Measurements from ENCODE around the gene SASS6. TPM values are rescaled to one million over a fixed set of nuclear protein-coding genes. Genes with fewer than 3 reads are reported as not detected.

SASS6 gene
- total RNA-seq, 1 donor from 2014 or later: 3.4 TPM

GRCh38 chr1:100164702-100165101 is 32.0 kb upstream of the SASS6 start:
- no peak for TF ChIP-seq CTCF (IDR thresholded peaks at IDR 0.05)
- TF ChIP-seq POLR2A (IDR thresholded peaks at IDR 0.05): no peak
- TF ChIP-seq POLR2AphosphoS5 (IDR thresholded peaks at IDR 0.05; ENCODE audit: insufficient read depth in 1 of 2, low read depth in 1 of 2): no peak
- Histone ChIP-seq H3K36me3 (no peaks in the 10 kb centered on the region), H3K4me3 (no peak overlapping the region), H3K4me1 (no peaks in the 10 kb centered on the region), H3K27me3 (no peaks in the 10 kb centered on the region), H3K9me3 (no peaks in the 10 kb centered on the region), H3K27ac (no peak overlapping the region)
- no peak for DNase-seq (ENCODE audit: extremely low spot score in 2 of 2)
- intact Hi-C loops (cut with DNase I): no loop called here

DNA sequence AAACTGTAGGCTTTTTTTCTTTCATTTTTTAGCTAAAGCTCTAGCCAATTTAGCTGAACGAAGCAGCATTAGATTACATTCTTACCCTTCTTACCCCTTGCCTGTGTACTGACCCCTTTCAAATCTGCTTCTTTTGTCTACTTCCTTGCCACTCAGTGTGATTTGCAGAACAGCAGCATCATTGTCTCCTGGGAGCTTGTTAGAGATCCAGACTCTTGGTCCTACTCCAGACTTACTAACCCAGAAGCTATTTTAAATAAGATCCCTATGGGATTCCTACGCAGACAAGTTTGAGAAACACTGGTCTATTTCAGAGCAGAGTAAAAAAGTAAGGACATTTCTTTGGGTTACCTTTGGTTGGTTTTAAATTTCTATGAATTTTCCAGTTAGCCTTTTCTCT is 31.5 kb upstream of the SASS6 start:
- no peaks in the 10 kb centered on the region for H3K9me3 ChIP-seq
- TF ChIP-seq POLR2AphosphoS5 (IDR thresholded peaks at IDR 0.05; ENCODE audit: insufficient read depth in 1 of 2, low read depth in 1 of 2): no peak

GRCh38 chr1:100162881-100163280 is 30.2 kb upstream of the SASS6 start:
- no peaks in the 10 kb centered on the region for H3K9me3 ChIP-seq
- intact Hi-C loops (cut with DNase I): no loop called here
- no peak for DNase-seq (ENCODE audit: extremely low spot score in 2 of 2)

More for the DNA sequence above, 31.5 kb upstream of the SASS6 start:
- intact Hi-C loops (cut with DNase I): no loop called here
- Histone ChIP-seq H3K4me1 (no peaks in the 10 kb centered on the region), H3K4me3 (no peak overlapping the region), H3K27me3 (no peaks in the 10 kb centered on the region), H3K36me3 (no peaks in the 10 kb centered on the region), H3K27ac (no peak overlapping the region)
- no peak for DNase-seq (ENCODE audit: extremely low spot score in 2 of 2)

GRCh38 chr1:100152271-100152670 is 19.5 kb upstream of the SASS6 start:
- TF ChIP-seq CTCF (IDR thresholded peaks at IDR 0.05) (no peak), POLR2A (IDR thresholded peaks at IDR 0.05) (no peak), POLR2AphosphoS5 (IDR thresholded peaks at IDR 0.05; ENCODE audit: insufficient read depth in 1 of 2, low read depth in 1 of 2) (no peak)
- Histone ChIP-seq H3K36me3 (peaks cover 0 to 16% of the 10 kb centered on the region in 2 donors), H3K27me3 (no peaks in the 10 kb centered on the region), H3K4me1 (no peaks in the 10 kb centered on the region), H3K9me3 (no peaks in the 10 kb centered on the region), H3K27ac (no peak overlapping the region), H3K4me3 (no peak overlapping the region)
- no peak for DNase-seq (ENCODE audit: extremely low spot score in 2 of 2)
- intact Hi-C loops (cut with DNase I): no loop called here

More at GRCh38 chr1:100162881-100163280, 30.2 kb upstream of the SASS6 start:
- Histone ChIP-seq H3K36me3 (no peaks in the 10 kb centered on the region), H3K4me1 (no peaks in the 10 kb centered on the region), H3K27ac (no peak overlapping the region), H3K4me3 (no peak overlapping the region), H3K27me3 (no peaks in the 10 kb centered on the region)
- no peak for TF ChIP-seq CTCF (IDR thresholded peaks at IDR 0.05)
- no peak for TF ChIP-seq POLR2AphosphoS5 (IDR thresholded peaks at IDR 0.05; ENCODE audit: insufficient read depth in 1 of 2, low read depth in 1 of 2)

GRCh38 chr1:100151679-100152078 is 18.9 kb upstream of the SASS6 start:
- no peak for DNase-seq (ENCODE audit: extremely low spot score in 2 of 2)
- H3K4me3 ChIP-seq: no peak overlapping the region
- no peak overlapping the region for H3K27ac ChIP-seq
- no peak for TF ChIP-seq POLR2A (IDR thresholded peaks at IDR 0.05)
- no peak for TF ChIP-seq CTCF (IDR thresholded peaks at IDR 0.05)
- TF ChIP-seq POLR2AphosphoS5 (IDR thresholded peaks at IDR 0.05; ENCODE audit: insufficient read depth in 1 of 2, low read depth in 1 of 2): no peak
- no peaks in the 10 kb centered on the region for H3K4me1 ChIP-seq
- no peaks in the 10 kb centered on the region for H3K27me3 ChIP-seq
- no peaks in the 10 kb centered on the region for H3K9me3 ChIP-seq
- intact Hi-C loops (cut with DNase I): no loop called here
- peaks cover 0 to 20% of the 10 kb centered on the region in 2 donors for H3K36me3 ChIP-seq
